H1 (cell line): ENCODE results near the gene INPP5B. TPM values are rescaled to one million over a fixed set of nuclear protein-coding genes. Genes with fewer than 3 reads are reported as not detected.

ENCODE experiments used
- CTCF ChIA-PET: fragments of 300-600 bp; sonication (Branson Sonifier 250); formaldehyde crosslinking; loops from one replicate; lab custom pipeline; 2021; ENCODE audit not compliant: partially characterized antibody; lab: Charles Lee
- POLR2A ChIA-PET: fragments of 300-600 bp; sonication (Branson Sonifier 250); formaldehyde crosslinking; loops from one replicate; lab custom pipeline; 2021; ENCODE audit warnings: inconsistent platforms; ENCODE audit not compliant: partially characterized antibody; lab: Charles Lee
- DNase-seq, 2 experiments: peaks; one replicate each; pipeline versions ENCODE4 v3.0.0 to v3.0.0-alpha.2; 2010 to 2022; ENCODE audit warnings: low spot score in 2 of 2, low read depth in 1 of 2, mixed read lengths in 1 of 2
- FAIRE-seq: peaks from 2 replicates; lab custom pipeline; 2011; peaks lifted over from hg19 to GRCh38; lab: Jason Lieb, UNC
- H2AFZ ChIP-seq: 2 replicates; pipeline ENCODE4 v1.8.1; 2012; ENCODE audit warnings: low read length, inconsistent platforms
- H2AK5ac ChIP-seq: 2 replicates; pipeline ENCODE4 v1.6.1; 2013; ENCODE audit warnings: low read depth, low read length
- H2BK120ac ChIP-seq: replicated peaks from 2 replicates; pipeline ENCODE3; 2013; ENCODE audit warnings: low read depth, low read length, inconsistent platforms
- H2BK12ac ChIP-seq: 2 replicates; pipeline ENCODE4 v1.6.1; 2013; ENCODE audit warnings: low read depth, low read length
- H2BK15ac ChIP-seq: 2 replicates; pipeline ENCODE4 v1.6.1; 2013; ENCODE audit warnings: low read length
- H2BK20ac ChIP-seq: 2 replicates; pipeline ENCODE4 v1.6.1; 2013; ENCODE audit warnings: low read length
- H2BK5ac ChIP-seq: 2 replicates; pipeline ENCODE4 v1.6.1; 2013; ENCODE audit warnings: low read depth, low read length
- H3K14ac ChIP-seq: 2 replicates; pipeline ENCODE4 v1.6.1; 2013; ENCODE audit warnings: inconsistent platforms; ENCODE audit not compliant: insufficient read length
- H3K18ac ChIP-seq: 2 replicates; pipeline ENCODE4 v1.6.1; 2013; ENCODE audit warnings: low read length; ENCODE audit errors: extremely low read depth
- H3K23ac ChIP-seq: 2 replicates; pipeline ENCODE4 v1.6.1; 2013; ENCODE audit warnings: inconsistent platforms; ENCODE audit not compliant: insufficient read length
- H3K23me2 ChIP-seq: 2 replicates; pipeline ENCODE4 v1.6.1; 2013; ENCODE audit warnings: low read depth, low read length
- H3K27ac ChIP-seq: 2 replicates; pipeline ENCODE4 v1.6.1; 2011; ENCODE audit warnings: low read depth, low read length, inconsistent platforms
- H3K27me3 ChIP-seq, 4 experiments: replicated peaks in 1 of 4; 1 replicate in 1 of 4; 2 replicates in 3 of 4; pipeline versions ENCODE4 v1.6.1 to v1.8.1; 2011 to 2013; ENCODE audit warnings: low read length in 3 of 4, mild to moderate bottlenecking in 3 of 4, inconsistent platforms in 2 of 4, mixed read lengths in 2 of 4, moderate library complexity in 1 of 4; ENCODE audit not compliant: control insufficient read depth in 3 of 4, insufficient read depth in 3 of 4; ENCODE audit errors: extremely low read depth in 1 of 4
- H3K36me3 ChIP-seq, 4 experiments: 2 replicates each; pipeline versions ENCODE4 v1.6.1 to v1.8.1; 2011 to 2013; ENCODE audit warnings: mild to moderate bottlenecking in 4 of 4, low read length in 3 of 4, moderate library complexity in 2 of 4, control low read depth in 1 of 4, inconsistent platforms in 1 of 4; ENCODE audit not compliant: insufficient read depth in 4 of 4, control insufficient read depth in 2 of 4
- H3K4ac ChIP-seq: replicated peaks from 2 replicates; pipeline ENCODE3; 2013; ENCODE audit warnings: low read length, low read depth, mixed read lengths, inconsistent platforms; ENCODE audit not compliant: insufficient read length
- H3K4me1 ChIP-seq, 4 experiments: replicated peaks in 1 of 4; 1 replicate in 1 of 4; 2 replicates in 3 of 4; pipeline versions ENCODE4 v1.6.1 to v1.8.1; 2011 to 2013; ENCODE audit warnings: low read length in 3 of 4, inconsistent platforms in 2 of 4, mixed read lengths in 1 of 4; ENCODE audit not compliant: insufficient read depth in 4 of 4, control insufficient read depth in 3 of 4
- H3K4me2 ChIP-seq, 2 experiments: 2 replicates each; pipeline versions ENCODE4 v1.6.1 to v1.8.1; 2011 to 2013; ENCODE audit warnings: low read depth in 2 of 2, low read length in 2 of 2, control low read depth in 1 of 2, inconsistent platforms in 1 of 2, mild to moderate bottlenecking in 1 of 2; ENCODE audit not compliant: insufficient read depth in 1 of 2
- H3K4me3 ChIP-seq, 4 experiments: fragments of 200-600, 300-600 bp in 1 of 4; sonication (generic), shearing (Covaris generic), sonication (Bioruptor Twin) in 1 of 4; 2 replicates each; pipeline versions ENCODE4 v1.5.1 to v1.8.1; 2011 to 2016; ENCODE audit warnings: low read length in 4 of 4, low read depth in 3 of 4, control low read depth in 2 of 4, inconsistent platforms in 2 of 4, mild to moderate bottlenecking in 2 of 4, mixed read lengths in 1 of 4, moderate library complexity in 1 of 4; ENCODE audit not compliant: insufficient read depth in 2 of 4; ENCODE audit errors: extremely low read depth in 1 of 4
- H3K56ac ChIP-seq: replicated peaks from 2 replicates; pipeline ENCODE3; 2013; ENCODE audit warnings: low read depth, mild to moderate bottlenecking, mixed read lengths, low read length, inconsistent platforms; ENCODE audit not compliant: insufficient read length
- H3K79me1 ChIP-seq: 2 replicates; pipeline ENCODE4 v1.6.1; 2013; ENCODE audit warnings: low read depth, low read length, control low read depth
- H3K79me2 ChIP-seq, 2 experiments: 2 replicates each; pipeline versions ENCODE4 v1.6.1 to v1.8.1; 2012 to 2013; ENCODE audit warnings: low read length in 2 of 2, mild to moderate bottlenecking in 2 of 2, inconsistent platforms in 1 of 2; ENCODE audit not compliant: insufficient read depth in 2 of 2, control insufficient read depth in 1 of 2
- H3K9ac ChIP-seq, 4 experiments: replicated peaks in 1 of 4; 1 replicate in 1 of 4; 2 replicates in 3 of 4; pipeline versions ENCODE4 v1.6.1 to v1.8.1; 2011 to 2013; ENCODE audit warnings: low read depth in 3 of 4, low read length in 3 of 4, control low read depth in 2 of 4, mild to moderate bottlenecking in 2 of 4, moderate library complexity in 2 of 4, inconsistent platforms in 1 of 4; ENCODE audit errors: extremely low read depth in 1 of 4
- H3K9me3 ChIP-seq, 2 experiments: 2 replicates each; pipeline versions ENCODE4 v1.6.1 to v1.8.1; 2012 to 2013; ENCODE audit warnings: mild to moderate bottlenecking in 2 of 2, moderate library complexity in 2 of 2, control low read depth in 1 of 2, inconsistent platforms in 1 of 2, low read depth in 1 of 2, low read length in 1 of 2, mixed read lengths in 1 of 2; ENCODE audit not compliant: insufficient read depth in 2 of 2
- H4K20me1 ChIP-seq, 2 experiments: replicated peaks in 1 of 2; 2 replicates each; pipeline versions ENCODE3 to v1.8.1; 2011 to 2013; ENCODE audit warnings: inconsistent platforms in 2 of 2, low read length in 2 of 2, mild to moderate bottlenecking in 1 of 2; ENCODE audit not compliant: insufficient read depth in 2 of 2, control insufficient read depth in 1 of 2
- H4K5ac ChIP-seq: 2 replicates; pipeline ENCODE4 v1.6.1; 2013; ENCODE audit warnings: low read length, low read depth, mixed read lengths, inconsistent platforms; ENCODE audit not compliant: insufficient read length
- H4K8ac ChIP-seq: 2 replicates; pipeline ENCODE4 v1.8.0; 2013; ENCODE audit warnings: mild to moderate bottlenecking, moderate library complexity, low read length, inconsistent platforms; ENCODE audit not compliant: insufficient read depth; ENCODE audit errors: extremely low read depth
- H4K91ac ChIP-seq: replicated peaks from 2 replicates; pipeline ENCODE3; 2013; ENCODE audit warnings: low read length, mixed read lengths, inconsistent platforms; ENCODE audit not compliant: insufficient read length
- WGBS, 2 experiments: shearing (Covaris generic) in 1 of 2; methylation state at CpG; one replicate each; pipeline versions ENCODE4 v1.1.6 to v1.1.7; 2013 to 2015; ENCODE audit warnings: low lambda C conversion rate in 2 of 2, mixed read lengths in 2 of 2, inconsistent platforms in 1 of 2, low coverage in 1 of 2, missing lambda C conversion rate in 1 of 2; ENCODE audit not compliant: insufficient replicate concordance in 2 of 2, insufficient coverage in 1 of 2, insufficient read length in 1 of 2; ENCODE audit errors: extremely low coverage in 1 of 2, missing lambda C conversion rate in 1 of 2; 5-methylcytosine and 5-hydroxymethylcytosine counted together
- polyA plus RNA-seq, 7 experiments: library from polyadenylated mRNA; depleted of rRNA in 3 of 7; stranded (reverse) in 5 of 7; unstranded in 2 of 7; fragments of >200 nt in 5 of 7; fragments of 200-250 nt in 2 of 7; gene quantifications; 1 replicate in 5 of 7; 2 replicates in 1 of 7; 4 replicates in 1 of 7; pipeline versions ENCODE4 v1.2.1 to v1.2.3, GENCODE V29; 2011 to 2013; ENCODE audit warnings: missing spikeins in 2 of 7, mixed read lengths in 2 of 7
- total RNA-seq: library from RNA; stranded (reverse); fragmentation: NEBNext Ultra II Directional; extraction: Animal tissue kit (Norgen Biotek cat#: 25700); gene quantifications from 2 replicates; pipeline ENCODE4 v1.2.1, GENCODE V29; 2021

The INPP5B gene
- total and polyA plus RNA-seq, 2 of the 8 experiments (the other 6 are each of a cell fraction or from before 2014, with no cell fraction given): 14.0 to 23.7 TPM

DNA sequence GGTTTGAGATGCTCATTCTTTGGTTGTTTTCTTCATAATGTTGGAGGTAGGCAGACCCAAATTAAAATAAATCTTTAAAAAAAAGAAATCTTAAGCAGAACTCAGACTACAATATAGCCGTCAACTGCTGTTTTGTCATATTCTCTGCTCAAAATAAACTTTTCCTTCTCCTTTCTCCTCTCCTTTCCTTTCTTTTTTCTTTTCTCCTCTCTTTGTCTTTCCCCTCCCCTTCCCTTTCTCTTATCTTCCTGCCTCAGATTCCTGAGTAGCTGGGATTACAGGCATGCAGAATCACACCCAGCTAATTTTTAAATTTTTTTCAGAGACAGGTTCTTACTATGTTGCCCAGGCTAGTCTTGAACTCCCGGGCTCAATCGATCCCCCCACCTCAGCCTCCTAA lies 62.7 kb downstream of the INPP5B start:
- Histone ChIP-seq H3K4me1 (no peaks in the 10 kb centered on the region), H3K27ac (no peak overlapping the region), H4K5ac (no peak overlapping the region), H3K9me3 (no peaks in the 10 kb centered on the region), H3K27me3 (no peaks in the 10 kb centered on the region), H4K20me1 (no peaks in the 10 kb centered on the region), H4K8ac (no peak overlapping the region), H2BK5ac (no peak overlapping the region), H2BK20ac (no peak overlapping the region), H3K4ac (no peak overlapping the region), H3K23me2 (no peaks in the 10 kb centered on the region), H4K91ac (no peak overlapping the region), H3K79me2 (no peaks in the 10 kb centered on the region), H3K14ac (no peak overlapping the region), H3K9ac (no peak overlapping the region), H2BK15ac (no peak overlapping the region), H3K56ac (no peak overlapping the region), H3K79me1 (no peaks in the 10 kb centered on the region), H3K23ac (no peak overlapping the region), H3K18ac (no peak overlapping the region), H3K4me3 (no peak overlapping the region), H2BK120ac (no peak overlapping the region), H2BK12ac (no peak overlapping the region), H2AK5ac (no peak overlapping the region), H2AFZ (no peak overlapping the region), H3K4me2 (no peak overlapping the region), H3K36me3 (peaks cover 13 to 51% (median 31%) of the 10 kb centered on the region in 4 experiments)
- DNase-seq (no peak), FAIRE-seq (no peak)
- WGBS, 2 experiments: 90% methylated on average over 3 of the region's 3 CpGs; no CpG with 5 or more reads in 1 of the 2 experiments
- POLR2A ChIA-PET: interaction anchor here (1.3 kb wide), 1 partner anchor 11 kb away, joined by 3 read pairs; no protein-coding TSS in a partner anchor
- CTCF ChIA-PET: interaction anchor here (1.0 to 2.1 kb wide), 2 partner anchors 9 to 39 kb away, joined by 3 to 6 read pairs; no protein-coding TSS in a partner anchor
